SK-N-SH (cell line): ENCODE measurements around the gene SLC24A4.

Source experiments
- EP300 ChIP-seq, 2 experiments: IDR thresholded peaks; 2 replicates each; pipeline versions ENCODE4 v1.4.0 to v1.6.1; 2012; ENCODE audit warnings: borderline replicate concordance in 1 of 2, low read depth in 1 of 2, low read length in 1 of 2
- FOXM1 ChIP-seq: IDR thresholded peaks from 2 replicates; pipeline ENCODE4 v1.4.0; 2012; ENCODE audit warnings: low read depth, mild to moderate bottlenecking
- JUND ChIP-seq: IDR thresholded peaks from 2 replicates; pipeline ENCODE4 v1.4.0; 2012
- MXI1 ChIP-seq: IDR thresholded peaks from 2 replicates; pipeline ENCODE4 v1.6.1; 2012; ENCODE audit warnings: mild to moderate bottlenecking, low read depth, low read length, improper control_type of control experiment
- NFIC ChIP-seq: IDR thresholded peaks from 2 replicates; pipeline ENCODE4 v1.4.0; 2012; ENCODE audit warnings: borderline replicate concordance
- RAD21 ChIP-seq: IDR thresholded peaks from 2 replicates; pipeline ENCODE4 v1.6.1; 2012; ENCODE audit warnings: mild to moderate bottlenecking, low read length
- SIN3A ChIP-seq: IDR thresholded peaks from 2 replicates; pipeline ENCODE4 v1.6.1; 2012; ENCODE audit warnings: low read depth, mild to moderate bottlenecking, low read length, moderate library complexity, borderline replicate concordance
- TAF1 ChIP-seq: IDR thresholded peaks from 2 replicates; pipeline ENCODE4 v1.6.1; 2012; ENCODE audit warnings: low read depth, mild to moderate bottlenecking, low read length, moderate library complexity, borderline replicate concordance
- TF ChIP-seq, protein P1 (sequence below): fragments of 200-600 bp; sonication (generic); IDR thresholded peaks from 2 replicates; pipeline ENCODE4 v1.6.1; 2017; ENCODE audit warnings: antibody characterized with exemption, mild to moderate bottlenecking, moderate library complexity
- TF ChIP-seq, protein P2 (sequence below): IDR thresholded peaks from 2 replicates; pipeline ENCODE4 v1.4.0; 2012; ENCODE audit warnings: low read depth, borderline replicate concordance
- TF ChIP-seq, protein P3 (sequence below): fragments of 150-350 bp; IDR thresholded peaks from 2 replicates; pipeline ENCODE4 v1.6.1; 2016; ENCODE audit warnings: mild to moderate bottlenecking, low read depth, low read length
- TF ChIP-seq, protein P4 (sequence below): IDR thresholded peaks from 2 replicates; pipeline ENCODE4 v1.4.0; 2012; ENCODE audit warnings: low read depth, borderline replicate concordance

DNA sequence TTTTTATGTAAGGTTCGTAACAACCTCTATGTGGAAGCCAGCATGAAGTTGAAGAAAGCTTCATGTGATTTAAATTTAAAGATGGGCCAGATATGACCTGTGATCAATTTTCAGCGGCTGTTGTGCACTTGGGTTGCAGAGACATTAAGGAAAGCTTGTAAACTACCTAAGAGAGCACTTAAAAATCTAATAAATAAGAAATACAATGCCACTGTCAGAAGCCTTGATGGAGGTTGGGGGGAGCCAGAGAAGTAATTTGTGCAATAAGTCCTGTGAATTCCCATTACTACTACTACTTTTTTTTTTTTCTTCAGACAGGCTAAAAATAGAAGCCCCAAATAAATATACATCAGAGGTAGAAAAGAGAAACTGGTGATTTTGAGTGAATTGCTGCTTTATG is 30.3 kb upstream of the SLC24A4 start:
- TF ChIP-seq, protein P1, sequence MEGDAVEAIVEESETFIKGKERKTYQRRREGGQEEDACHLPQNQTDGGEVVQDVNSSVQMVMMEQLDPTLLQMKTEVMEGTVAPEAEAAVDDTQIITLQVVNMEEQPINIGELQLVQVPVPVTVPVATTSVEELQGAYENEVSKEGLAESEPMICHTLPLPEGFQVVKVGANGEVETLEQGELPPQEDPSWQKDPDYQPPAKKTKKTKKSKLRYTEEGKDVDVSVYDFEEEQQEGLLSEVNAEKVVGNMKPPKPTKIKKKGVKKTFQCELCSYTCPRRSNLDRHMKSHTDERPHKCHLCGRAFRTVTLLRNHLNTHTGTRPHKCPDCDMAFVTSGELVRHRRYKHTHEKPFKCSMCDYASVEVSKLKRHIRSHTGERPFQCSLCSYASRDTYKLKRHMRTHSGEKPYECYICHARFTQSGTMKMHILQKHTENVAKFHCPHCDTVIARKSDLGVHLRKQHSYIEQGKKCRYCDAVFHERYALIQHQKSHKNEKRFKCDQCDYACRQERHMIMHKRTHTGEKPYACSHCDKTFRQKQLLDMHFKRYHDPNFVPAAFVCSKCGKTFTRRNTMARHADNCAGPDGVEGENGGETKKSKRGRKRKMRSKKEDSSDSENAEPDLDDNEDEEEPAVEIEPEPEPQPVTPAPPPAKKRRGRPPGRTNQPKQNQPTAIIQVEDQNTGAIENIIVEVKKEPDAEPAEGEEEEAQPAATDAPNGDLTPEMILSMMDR, result no peak
- TF ChIP-seq NFIC (no peak), RAD21 (no peak), FOXM1 (no peak), JUND (no peak), TAF1 (no peak), MXI1 (no peak), EP300 (IDR thresholded peaks at IDR 0.05; ENCODE audit: borderline replicate concordance in 1 of 2, low read depth in 1 of 2, low read length in 1 of 2) (no peak), SIN3A (no peak)
- TF ChIP-seq, protein P2, sequence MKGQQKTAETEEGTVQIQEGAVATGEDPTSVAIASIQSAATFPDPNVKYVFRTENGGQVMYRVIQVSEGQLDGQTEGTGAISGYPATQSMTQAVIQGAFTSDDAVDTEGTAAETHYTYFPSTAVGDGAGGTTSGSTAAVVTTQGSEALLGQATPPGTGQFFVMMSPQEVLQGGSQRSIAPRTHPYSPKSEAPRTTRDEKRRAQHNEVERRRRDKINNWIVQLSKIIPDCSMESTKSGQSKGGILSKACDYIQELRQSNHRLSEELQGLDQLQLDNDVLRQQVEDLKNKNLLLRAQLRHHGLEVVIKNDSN, result no peak
- TF ChIP-seq, protein P3, sequence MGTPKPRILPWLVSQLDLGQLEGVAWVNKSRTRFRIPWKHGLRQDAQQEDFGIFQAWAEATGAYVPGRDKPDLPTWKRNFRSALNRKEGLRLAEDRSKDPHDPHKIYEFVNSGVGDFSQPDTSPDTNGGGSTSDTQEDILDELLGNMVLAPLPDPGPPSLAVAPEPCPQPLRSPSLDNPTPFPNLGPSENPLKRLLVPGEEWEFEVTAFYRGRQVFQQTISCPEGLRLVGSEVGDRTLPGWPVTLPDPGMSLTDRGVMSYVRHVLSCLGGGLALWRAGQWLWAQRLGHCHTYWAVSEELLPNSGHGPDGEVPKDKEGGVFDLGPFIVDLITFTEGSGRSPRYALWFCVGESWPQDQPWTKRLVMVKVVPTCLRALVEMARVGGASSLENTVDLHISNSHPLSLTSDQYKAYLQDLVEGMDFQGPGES, result no peak
- TF ChIP-seq, protein P4, sequence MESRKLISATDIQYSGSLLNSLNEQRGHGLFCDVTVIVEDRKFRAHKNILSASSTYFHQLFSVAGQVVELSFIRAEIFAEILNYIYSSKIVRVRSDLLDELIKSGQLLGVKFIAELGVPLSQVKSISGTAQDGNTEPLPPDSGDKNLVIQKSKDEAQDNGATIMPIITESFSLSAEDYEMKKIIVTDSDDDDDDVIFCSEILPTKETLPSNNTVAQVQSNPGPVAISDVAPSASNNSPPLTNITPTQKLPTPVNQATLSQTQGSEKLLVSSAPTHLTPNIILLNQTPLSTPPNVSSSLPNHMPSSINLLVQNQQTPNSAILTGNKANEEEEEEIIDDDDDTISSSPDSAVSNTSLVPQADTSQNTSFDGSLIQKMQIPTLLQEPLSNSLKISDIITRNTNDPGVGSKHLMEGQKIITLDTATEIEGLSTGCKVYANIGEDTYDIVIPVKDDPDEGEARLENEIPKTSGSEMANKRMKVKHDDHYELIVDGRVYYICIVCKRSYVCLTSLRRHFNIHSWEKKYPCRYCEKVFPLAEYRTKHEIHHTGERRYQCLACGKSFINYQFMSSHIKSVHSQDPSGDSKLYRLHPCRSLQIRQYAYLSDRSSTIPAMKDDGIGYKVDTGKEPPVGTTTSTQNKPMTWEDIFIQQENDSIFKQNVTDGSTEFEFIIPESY, result no peak
